Endothelial cell of umbilical vein (primary cell): ENCODE measurements around the gene PRR5L.

Source experiments
- CTCF ChIP-seq, 2 donors: IDR thresholded peaks; 1 replicate in 1 of 2; 2 replicates in 1 of 2; pipeline ENCODE4 v1.5.1; 2011; ENCODE audit warnings: low read length in 2 of 2, mild to moderate bottlenecking in 2 of 2, moderate library complexity in 2 of 2, control low read depth in 1 of 2, inconsistent platforms in 1 of 2, low read depth in 1 of 2; ENCODE audit not compliant: insufficient read depth in 1 of 2; ENCODE audit errors: extremely low read depth in 1 of 2
- EZH2 ChIP-seq: IDR thresholded peaks from 2 replicates; pipeline ENCODE4 v1.6.1; 2012; ENCODE audit warnings: borderline replicate concordance, low read depth, mild to moderate bottlenecking, moderate library complexity, low read length, inconsistent platforms; ENCODE audit not compliant: severe bottlenecking
- MYC ChIP-seq: IDR thresholded peaks from one replicate; pipeline ENCODE4 v1.6.1; 2011; ENCODE audit warnings: mild to moderate bottlenecking, low read depth, low read length
- TF ChIP-seq, protein P1 (sequence below): IDR thresholded peaks from 2 replicates; pipeline ENCODE4 v1.6.1; 2011; ENCODE audit not compliant: insufficient read depth, insufficient read length

DNA sequence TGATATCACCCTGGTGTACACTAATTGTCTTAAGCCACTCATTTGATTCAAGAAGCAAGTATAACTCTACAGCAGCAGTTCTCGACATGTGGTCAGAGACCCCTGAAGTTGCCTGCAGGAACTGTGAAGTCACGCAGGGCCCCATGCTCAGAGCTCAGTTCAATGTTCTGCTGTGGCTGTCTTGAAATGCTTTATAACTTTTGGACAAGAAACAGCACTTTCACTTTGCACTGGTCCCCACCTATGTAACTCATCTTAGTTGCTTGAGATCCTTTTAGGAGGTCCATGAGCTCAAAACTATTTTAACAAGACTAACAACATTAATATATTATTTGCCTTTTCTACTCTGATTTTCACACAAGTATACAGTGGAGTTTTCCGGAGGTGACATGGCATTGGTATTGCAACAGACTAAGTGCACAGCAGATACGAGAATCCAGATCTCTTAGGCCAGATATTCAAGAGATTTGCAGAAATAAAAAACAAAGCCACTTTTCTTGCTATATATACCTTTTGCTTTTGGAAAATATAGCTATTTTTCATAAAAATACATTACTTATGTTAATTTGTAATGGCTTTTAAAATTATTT lies 64.8 kb downstream of the PRR5L start:
- TF ChIP-seq EZH2 (no peak), CTCF (IDR thresholded peaks at IDR 0.05; ENCODE audit: extremely low read depth in 1 of 2, insufficient read depth in 1 of 2, low read depth in 1 of 2, low read length in 2 of 2) (no peak), MYC (no peak)
- TF ChIP-seq, protein P1, sequence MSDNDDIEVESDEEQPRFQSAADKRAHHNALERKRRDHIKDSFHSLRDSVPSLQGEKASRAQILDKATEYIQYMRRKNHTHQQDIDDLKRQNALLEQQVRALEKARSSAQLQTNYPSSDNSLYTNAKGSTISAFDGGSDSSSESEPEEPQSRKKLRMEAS: no peak
